IPS-NIHi7 (cell line): ENCODE data around the gene RAD51B.
"Not testable (repeated sequence)": the region's sequence is repeated elsewhere in the genome, so short reads cannot be mapped to it uniquely, and the experiment has no call there.

Experiments
- DNase-seq: peaks from one replicate; pipeline ENCODE4 v3.0.0; 2012; ENCODE audit warnings: mixed read lengths; ENCODE audit errors: extremely low spot score

The RAD51B gene

DNA sequence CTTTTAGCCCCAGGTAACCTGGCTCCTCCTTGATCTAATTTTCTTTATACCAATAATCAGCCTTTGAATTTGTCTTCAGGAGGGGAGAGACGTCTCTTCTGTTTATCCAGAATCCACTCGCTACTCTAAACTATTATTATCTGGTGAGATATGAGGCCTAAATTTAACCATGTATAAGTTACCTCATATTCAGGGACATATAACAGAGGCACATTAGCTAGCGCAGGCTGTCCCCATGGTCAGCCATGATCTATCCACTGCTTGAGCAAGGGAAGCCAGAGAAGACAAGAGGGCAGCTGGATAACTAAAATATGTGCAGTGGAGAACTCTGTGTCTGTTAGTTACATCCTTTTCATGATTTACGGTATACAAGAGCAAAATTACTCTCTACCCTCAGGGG lies 481.0 kb downstream of the RAD51B start:
- no peak for DNase-seq

DNA sequence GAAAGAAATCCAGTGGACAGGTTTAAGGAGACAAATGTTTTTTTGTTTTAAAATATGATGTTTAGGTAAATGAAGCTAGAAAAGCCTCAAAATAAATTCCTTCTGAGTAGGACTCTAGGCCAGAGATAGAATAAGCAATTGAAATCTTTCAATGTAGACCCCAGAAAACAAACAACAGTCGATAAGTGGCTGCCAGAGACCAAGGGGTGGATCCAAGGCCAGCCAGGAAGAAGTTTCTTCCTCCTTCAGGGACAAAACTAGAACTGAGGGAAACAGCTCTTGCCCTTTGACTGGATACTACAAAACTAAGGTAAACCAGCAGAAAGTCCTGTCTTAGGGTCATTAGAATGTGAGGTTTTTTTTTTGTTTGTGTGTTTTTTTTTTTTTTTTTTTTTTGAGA lies 481.6 kb downstream of the RAD51B start:
- no peak for DNase-seq

GRCh38 chr14:68302938-68303337 lies 483.4 kb downstream of the RAD51B start:
- not testable (repeated sequence) for DNase-seq

GRCh38 chr14:68305738-68306137 lies 486.2 kb downstream of the RAD51B start:
- DNase-seq, result no peak

- no peak for DNase-seq
Observed at GRCh38 chr14:68306265-68306933, 486.8 kb downstream of the RAD51B start.

GRCh38 chr14:68306934-68307789 lies 487.6 kb downstream of the RAD51B start:
- DNase-seq, result no peak

GRCh38 chr14:68307790-68308168 lies 488.2 kb downstream of the RAD51B start:
- no peak for DNase-seq

GRCh38 chr14:68308726-68309520 lies 489.3 kb downstream of the RAD51B start:
- DNase-seq, result no peak

GRCh38 chr14:68309616-68310015 lies 490.0 kb downstream of the RAD51B start:
- no peak for DNase-seq

GRCh38 chr14:68312300-68312699 lies 492.7 kb downstream of the RAD51B start:
- DNase-seq, result no peak

- no peak for DNase-seq
Observed at GRCh38 chr14:68312884-68313610, 493.5 kb downstream of the RAD51B start.

GRCh38 chr14:68314642-68315041 lies 495.1 kb downstream of the RAD51B start:
- no peak for DNase-seq

DNA sequence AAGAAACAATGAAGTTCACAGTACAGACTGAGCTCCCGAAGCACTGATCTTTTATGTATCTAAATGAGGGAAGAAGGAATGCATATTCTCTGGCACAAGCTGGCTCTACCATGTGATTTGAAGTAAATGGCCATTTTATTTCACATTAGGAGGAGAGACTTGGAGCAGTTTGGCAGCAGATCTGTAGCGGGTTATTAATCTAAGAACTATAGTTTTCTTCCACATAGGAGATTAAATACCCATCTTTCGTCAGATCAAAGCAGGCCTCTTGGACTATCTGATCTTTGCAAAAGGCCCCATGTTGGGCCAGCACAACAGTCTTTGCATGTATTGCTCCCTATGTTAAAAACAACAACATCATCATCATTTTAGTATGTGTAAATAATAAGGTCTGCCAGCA lies 495.5 kb downstream of the RAD51B start:
- DNase-seq, result no peak

- DNase-seq, result no peak
Observed at GRCh38 chr14:68316078-68316868, 496.7 kb downstream of the RAD51B start.

DNA sequence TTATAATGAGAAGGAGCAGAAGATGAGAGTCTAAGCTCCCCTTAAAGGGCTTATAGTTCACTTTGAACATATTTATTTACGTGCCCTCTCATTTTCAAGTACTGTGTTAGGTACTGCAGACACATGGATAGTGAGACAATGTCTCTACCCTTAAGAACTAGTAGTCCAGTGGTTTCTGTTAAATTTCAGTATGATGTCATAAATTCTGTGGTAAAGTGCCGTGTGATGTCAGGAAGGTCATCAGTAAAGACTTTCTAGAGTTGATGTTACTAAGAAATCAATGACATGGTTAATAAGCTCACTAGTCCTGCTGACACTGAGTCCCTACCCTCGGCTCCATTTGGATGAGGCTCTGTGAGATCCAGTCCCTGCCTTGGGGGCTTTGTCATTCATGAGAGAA lies 497.7 kb downstream of the RAD51B start:
- no peak for DNase-seq

GRCh38 chr14:68318828-68319227 lies 499.2 kb downstream of the RAD51B start:
- no peak for DNase-seq

- DNase-seq, result no peak
Observed at GRCh38 chr14:68320495-68320894, 500.9 kb downstream of the RAD51B start.

DNA sequence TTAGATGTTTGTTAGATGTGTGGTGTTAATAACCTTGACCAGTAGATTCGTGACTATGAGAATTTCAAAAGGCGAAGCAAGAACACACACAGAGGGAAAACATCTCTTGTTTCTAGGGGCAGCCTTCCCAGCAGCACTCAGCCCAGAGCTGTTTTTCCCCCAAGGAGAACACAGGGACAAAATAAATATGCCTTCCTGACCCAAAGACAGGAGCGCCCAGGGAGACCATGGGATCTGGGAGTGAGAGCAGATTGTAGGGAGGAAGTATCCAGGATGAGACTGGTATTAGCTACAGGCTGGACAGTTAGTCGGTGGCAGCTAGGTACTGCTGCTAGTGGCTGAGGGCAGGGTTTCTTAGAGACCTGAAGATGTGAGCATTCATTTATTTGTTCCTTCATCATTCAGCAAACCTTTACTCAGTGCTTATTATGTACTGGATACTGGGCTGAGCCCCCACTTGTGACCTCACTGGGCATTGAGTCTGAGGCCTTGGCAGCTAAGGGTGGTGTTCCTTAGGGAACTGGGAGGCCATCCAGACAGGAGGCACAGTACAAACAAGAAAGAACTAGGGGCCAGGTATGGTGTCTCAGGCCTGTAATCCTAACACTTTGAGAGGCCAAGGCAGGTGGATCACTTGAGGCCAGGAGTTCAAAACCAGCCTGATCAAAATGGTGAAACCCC lies 503.5 kb downstream of the RAD51B start:
- DNase-seq, result no peak

DNA sequence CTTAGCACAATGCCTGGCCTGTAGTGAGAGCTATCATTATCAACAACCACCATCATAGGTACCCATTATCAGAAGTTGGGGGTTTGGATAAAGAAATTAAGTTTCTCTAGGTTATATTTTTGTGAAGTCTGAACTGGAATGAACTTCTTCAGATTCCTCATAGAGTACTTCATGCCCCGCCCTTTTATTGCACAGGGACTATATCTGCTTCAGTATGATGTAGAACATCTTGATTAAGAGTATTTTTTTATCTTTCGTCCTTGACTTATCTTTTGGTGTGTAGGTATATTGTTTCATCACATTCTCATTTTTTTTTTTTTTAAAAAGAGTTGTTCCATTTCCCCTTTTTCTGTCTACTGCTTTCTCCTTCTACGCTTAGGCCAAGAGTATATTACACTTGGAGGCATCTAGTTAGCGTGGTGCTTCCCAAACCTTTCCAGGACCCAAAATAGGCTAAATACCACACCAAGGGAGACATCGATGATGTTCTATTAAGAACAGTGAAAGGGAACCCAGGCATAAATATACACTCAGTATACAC lies 505.8 kb downstream of the RAD51B start:
- DNase-seq, result no peak

GRCh38 chr14:68327231-68327630 lies 507.7 kb downstream of the RAD51B start:
- DNase-seq, result no peak
